ENCODE measurements around the gene PRADC1.

Gene PRADC1

GRCh38 chr2:73258913-73259215 is 25.8 kb upstream of the PRADC1 start:
- DNase-seq (ENCODE audit: low spot score): no peak

- no peak for DNase-seq (ENCODE audit: low spot score)
Observed at GRCh38 chr2:73258186-73258912, 25.3 kb upstream of the PRADC1 start.

- no peak for DNase-seq (ENCODE audit: low spot score)
Observed at GRCh38 chr2:73257425-73258125, 24.5 kb upstream of the PRADC1 start.

- no peak for DNase-seq (ENCODE audit: low spot score)
Observed at GRCh38 chr2:73257021-73257420, 24.0 kb upstream of the PRADC1 start.

- no peak for DNase-seq (ENCODE audit: low spot score)
Observed at GRCh38 chr2:73256618-73256922, 23.5 kb upstream of the PRADC1 start.

GRCh38 chr2:73255907-73256617 is 23.0 kb upstream of the PRADC1 start:
- no peak for DNase-seq (ENCODE audit: low spot score)

GRCh38 chr2:73255007-73255644 is 22.1 kb upstream of the PRADC1 start:
- no peak for DNase-seq (ENCODE audit: low spot score)

GRCh38 chr2:73254343-73255006 is 21.4 kb upstream of the PRADC1 start:
- DNase-seq (ENCODE audit: low spot score): no peak

GRCh38 chr2:73253901-73254300 is 20.9 kb upstream of the PRADC1 start:
- no peak for DNase-seq (ENCODE audit: low spot score)

- DNase-seq (ENCODE audit: low spot score): no peak
Observed at GRCh38 chr2:73253400-73253799, 20.4 kb upstream of the PRADC1 start.

- DNase-seq (ENCODE audit: low spot score): no peak
Observed at GRCh38 chr2:73252238-73253027, 19.4 kb upstream of the PRADC1 start.

- no peak for DNase-seq (ENCODE audit: low spot score)
Observed at GRCh38 chr2:73250872-73251846, 18.1 kb upstream of the PRADC1 start.

- no peak for DNase-seq (ENCODE audit: low spot score)
Observed at GRCh38 chr2:73249636-73250035, 16.6 kb upstream of the PRADC1 start.

- DNase-seq (ENCODE audit: low spot score): no peak
Observed at GRCh38 chr2:73246850-73247249, 13.8 kb upstream of the PRADC1 start.

GRCh38 chr2:73244580-73244979 is 11.5 kb upstream of the PRADC1 start:
- DNase-seq (ENCODE audit: low spot score): no peak

GRCh38 chr2:73243884-73244570 is 11.0 kb upstream of the PRADC1 start:
- DNase-seq (ENCODE audit: low spot score): no peak

- no peak for DNase-seq (ENCODE audit: low spot score)
Observed at GRCh38 chr2:73239776-73240175, 6.7 kb upstream of the PRADC1 start.

GRCh38 chr2:73238976-73239375 is 5.9 kb upstream of the PRADC1 start:
- no peak for DNase-seq (ENCODE audit: low spot score)

GRCh38 chr2:73238149-73238548 is 5.1 kb upstream of the PRADC1 start:
- no peak for DNase-seq (ENCODE audit: low spot score)

- no peak for DNase-seq (ENCODE audit: low spot score)
Observed at GRCh38 chr2:73237168-73237567, 4.1 kb upstream of the PRADC1 start.
